IPS-15b (cell line): Measurements from ENCODE around the gene NOTO.

Experiments used
- H3K27me3 ChIP-seq: one replicate; pipeline ENCODE4 v1.6.1; 2013; ENCODE audit warnings: low read length; ENCODE audit not compliant: control insufficient read depth, insufficient read depth
- H3K36me3 ChIP-seq: one replicate; pipeline ENCODE4 v1.6.1; 2013; ENCODE audit warnings: low read length; ENCODE audit not compliant: control insufficient read depth, insufficient read depth
- H3K4me1 ChIP-seq: one replicate; pipeline ENCODE4 v1.6.1; 2013; ENCODE audit warnings: mild to moderate bottlenecking, low read length; ENCODE audit not compliant: control insufficient read depth, insufficient read depth
- H3K4me3 ChIP-seq: one replicate; pipeline ENCODE4 v1.5.1; 2013; ENCODE audit warnings: low read depth, low read length
- H3K9ac ChIP-seq: one replicate; pipeline ENCODE4 v1.6.1; 2013; ENCODE audit warnings: low read depth, mild to moderate bottlenecking, low read length
- H3K9me3 ChIP-seq: one replicate; pipeline ENCODE4 v1.6.1; 2013; ENCODE audit warnings: mild to moderate bottlenecking, low read length; ENCODE audit not compliant: control insufficient read depth, insufficient read depth

NOTO gene

GRCh38 chr2:73239776-73240175, 37.4 kb downstream of the NOTO start:
- no peaks in the 10 kb centered on the region for H3K9me3 ChIP-seq
- peaks cover 30% of the 10 kb centered on the region for H3K36me3 ChIP-seq
- peaks cover 7% of the 10 kb centered on the region for H3K4me1 ChIP-seq
- H3K9ac ChIP-seq: no peak overlapping the region
- no peaks in the 10 kb centered on the region for H3K27me3 ChIP-seq
- no peak overlapping the region for H3K4me3 ChIP-seq

GRCh38 chr2:73243884-73244570, 41.7 kb downstream of the NOTO start:
- no peak overlapping the region for H3K4me3 ChIP-seq

GRCh38 chr2:73244580-73244979, 42.2 kb downstream of the NOTO start:
- Histone ChIP-seq H3K9ac (no peak overlapping the region), H3K4me1 (no peaks in the 10 kb centered on the region), H3K36me3 (peaks cover 68% of the 10 kb centered on the region), H3K4me3 (no peak overlapping the region), H3K27me3 (no peaks in the 10 kb centered on the region), H3K9me3 (no peaks in the 10 kb centered on the region)

More at GRCh38 chr2:73243884-73244570, 41.7 kb downstream of the NOTO start:
- Histone ChIP-seq H3K9me3 (no peaks in the 10 kb centered on the region), H3K36me3 (peaks cover 65% of the 10 kb centered on the region), H3K4me1 (no peaks in the 10 kb centered on the region), H3K27me3 (no peaks in the 10 kb centered on the region), H3K9ac (no peak overlapping the region)

- Histone ChIP-seq H3K36me3 (peaks cover 83% of the 10 kb centered on the region), H3K4me1 (no peaks in the 10 kb centered on the region), H3K9me3 (no peaks in the 10 kb centered on the region), H3K9ac (no peak overlapping the region), H3K4me3 (no peak overlapping the region), H3K27me3 (no peaks in the 10 kb centered on the region)
Measured at GRCh38 chr2:73246850-73247249, 44.5 kb downstream of the NOTO start.

- Histone ChIP-seq H3K4me3 (no peak overlapping the region), H3K9ac (no peak overlapping the region), H3K27me3 (no peaks in the 10 kb centered on the region), H3K9me3 (no peaks in the 10 kb centered on the region), H3K36me3 (peaks cover 72% of the 10 kb centered on the region), H3K4me1 (no peaks in the 10 kb centered on the region)
Measured at GRCh38 chr2:73249636-73250035, 47.3 kb downstream of the NOTO start.

GRCh38 chr2:73250872-73251846, 48.8 kb downstream of the NOTO start:
- H3K9ac ChIP-seq: no peak overlapping the region
- H3K27me3 ChIP-seq: no peaks in the 10 kb centered on the region
- no peaks in the 10 kb centered on the region for H3K9me3 ChIP-seq
- H3K4me1 ChIP-seq: no peaks in the 10 kb centered on the region
- H3K36me3 ChIP-seq: peaks cover 58% of the 10 kb centered on the region
- no peak overlapping the region for H3K4me3 ChIP-seq

- Histone ChIP-seq H3K9ac (no peak overlapping the region), H3K4me3 (no peak overlapping the region), H3K36me3 (peaks cover 45% of the 10 kb centered on the region), H3K9me3 (no peaks in the 10 kb centered on the region), H3K27me3 (no peaks in the 10 kb centered on the region), H3K4me1 (no peaks in the 10 kb centered on the region)
Measured at GRCh38 chr2:73252238-73253027, 50.1 kb downstream of the NOTO start.

GRCh38 chr2:73253400-73253799, 51.0 kb downstream of the NOTO start:
- Histone ChIP-seq H3K27me3 (no peaks in the 10 kb centered on the region), H3K4me1 (no peaks in the 10 kb centered on the region), H3K9ac (no peak overlapping the region), H3K9me3 (no peaks in the 10 kb centered on the region), H3K4me3 (no peak overlapping the region), H3K36me3 (peaks cover 40% of the 10 kb centered on the region)

GRCh38 chr2:73253901-73254300, 51.5 kb downstream of the NOTO start:
- Histone ChIP-seq H3K4me3 (no peak overlapping the region), H3K9me3 (no peaks in the 10 kb centered on the region), H3K36me3 (peaks cover 42% of the 10 kb centered on the region), H3K9ac (no peak overlapping the region), H3K4me1 (no peaks in the 10 kb centered on the region), H3K27me3 (no peaks in the 10 kb centered on the region)

GRCh38 chr2:73254343-73255006, 52.1 kb downstream of the NOTO start:
- H3K9me3 ChIP-seq: no peaks in the 10 kb centered on the region

GRCh38 chr2:73255007-73255644, 52.8 kb downstream of the NOTO start:
- peaks cover 36% of the 10 kb centered on the region for H3K36me3 ChIP-seq
- H3K9me3 ChIP-seq: no peaks in the 10 kb centered on the region
- H3K4me3 ChIP-seq: no peak overlapping the region
- no peak overlapping the region for H3K9ac ChIP-seq
- no peaks in the 10 kb centered on the region for H3K4me1 ChIP-seq
- H3K27me3 ChIP-seq: no peaks in the 10 kb centered on the region

More at GRCh38 chr2:73254343-73255006, 52.1 kb downstream of the NOTO start:
- H3K4me1 ChIP-seq: no peaks in the 10 kb centered on the region
- H3K4me3 ChIP-seq: no peak overlapping the region
- H3K9ac ChIP-seq: no peak overlapping the region
- H3K27me3 ChIP-seq: no peaks in the 10 kb centered on the region
- H3K36me3 ChIP-seq: peaks cover 42% of the 10 kb centered on the region
